Fibroblast of skin of left quadriceps (primary cell): Measurements from ENCODE around the gene PRPSAP1.

Experiments used
- DNase-seq, 2 experiments: peaks; one replicate each; pipeline ENCODE4 v3.0.0-alpha.2; 2013; ENCODE audit warnings: low read depth in 2 of 2

PRPSAP1 gene, protein sequence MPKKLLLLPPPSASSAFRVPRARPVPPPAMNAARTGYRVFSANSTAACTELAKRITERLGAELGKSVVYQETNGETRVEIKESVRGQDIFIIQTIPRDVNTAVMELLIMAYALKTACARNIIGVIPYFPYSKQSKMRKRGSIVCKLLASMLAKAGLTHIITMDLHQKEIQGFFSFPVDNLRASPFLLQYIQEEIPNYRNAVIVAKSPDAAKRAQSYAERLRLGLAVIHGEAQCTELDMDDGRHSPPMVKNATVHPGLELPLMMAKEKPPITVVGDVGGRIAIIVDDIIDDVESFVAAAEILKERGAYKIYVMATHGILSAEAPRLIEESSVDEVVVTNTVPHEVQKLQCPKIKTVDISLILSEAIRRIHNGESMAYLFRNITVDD

DNA sequence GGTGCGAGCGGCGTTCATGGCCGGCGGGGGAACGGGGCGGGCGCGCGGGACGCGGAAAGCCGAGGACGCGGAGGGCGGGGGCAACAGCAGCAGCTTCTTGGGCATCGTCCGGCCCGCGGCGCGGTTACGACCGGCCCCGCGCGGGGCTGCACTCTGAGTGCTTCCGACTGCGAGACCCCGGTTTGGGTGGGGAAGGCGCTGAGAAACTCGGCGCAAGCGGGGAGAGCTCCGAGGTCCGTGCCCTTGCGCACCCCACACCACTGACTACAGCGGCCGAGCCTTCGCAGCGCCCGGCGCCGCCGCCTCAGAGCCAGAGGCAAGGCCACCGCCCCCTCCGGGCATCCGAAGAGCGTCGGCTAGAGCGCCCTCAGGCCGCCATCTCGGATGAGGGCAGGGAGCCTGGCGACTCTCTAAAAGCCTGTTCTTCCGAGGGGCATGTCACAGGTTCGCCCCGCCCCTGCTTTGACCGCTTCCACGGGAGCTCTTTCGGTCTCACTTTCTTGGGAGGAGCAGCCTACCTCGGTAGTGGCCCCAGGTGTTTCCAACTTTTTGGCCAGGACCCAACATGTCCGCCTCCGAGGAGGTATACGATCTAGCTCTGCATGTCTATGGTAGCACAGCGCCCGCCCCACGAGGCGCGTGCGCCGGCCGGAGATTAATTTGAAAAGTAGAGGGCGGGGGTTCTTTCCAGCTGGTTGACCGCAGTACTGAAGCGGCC lies at the start of gene PRPSAP1:
Gene PRPSAP1, minus strand, starts transcription at position 318 of the 718 bp plus-strand sequence. Its CDS starts 213 bp downstream, at position 105.
- peak; percentile 76 to 77 for DNase-seq

DNA sequence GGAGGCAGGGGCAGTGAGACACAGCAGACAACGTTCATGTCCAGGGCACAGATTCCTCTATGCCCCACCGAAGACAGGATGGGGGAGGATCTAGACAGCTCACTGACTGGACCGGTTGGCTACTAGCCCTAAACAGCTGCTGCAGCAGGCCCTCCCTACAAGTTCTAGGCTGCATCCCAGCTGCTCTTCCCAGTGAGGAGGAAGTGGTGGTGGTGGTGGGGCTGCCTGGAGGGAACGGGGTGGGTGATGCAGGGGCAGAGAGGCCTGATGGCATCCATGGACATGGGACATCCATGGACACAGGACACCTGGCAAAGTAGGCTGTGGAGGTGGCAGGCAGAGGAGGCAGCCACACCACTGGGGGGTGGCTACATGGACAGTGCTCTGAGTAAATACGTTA lies 49.0 kb upstream of the PRPSAP1 start:
- no peak for DNase-seq

DNA sequence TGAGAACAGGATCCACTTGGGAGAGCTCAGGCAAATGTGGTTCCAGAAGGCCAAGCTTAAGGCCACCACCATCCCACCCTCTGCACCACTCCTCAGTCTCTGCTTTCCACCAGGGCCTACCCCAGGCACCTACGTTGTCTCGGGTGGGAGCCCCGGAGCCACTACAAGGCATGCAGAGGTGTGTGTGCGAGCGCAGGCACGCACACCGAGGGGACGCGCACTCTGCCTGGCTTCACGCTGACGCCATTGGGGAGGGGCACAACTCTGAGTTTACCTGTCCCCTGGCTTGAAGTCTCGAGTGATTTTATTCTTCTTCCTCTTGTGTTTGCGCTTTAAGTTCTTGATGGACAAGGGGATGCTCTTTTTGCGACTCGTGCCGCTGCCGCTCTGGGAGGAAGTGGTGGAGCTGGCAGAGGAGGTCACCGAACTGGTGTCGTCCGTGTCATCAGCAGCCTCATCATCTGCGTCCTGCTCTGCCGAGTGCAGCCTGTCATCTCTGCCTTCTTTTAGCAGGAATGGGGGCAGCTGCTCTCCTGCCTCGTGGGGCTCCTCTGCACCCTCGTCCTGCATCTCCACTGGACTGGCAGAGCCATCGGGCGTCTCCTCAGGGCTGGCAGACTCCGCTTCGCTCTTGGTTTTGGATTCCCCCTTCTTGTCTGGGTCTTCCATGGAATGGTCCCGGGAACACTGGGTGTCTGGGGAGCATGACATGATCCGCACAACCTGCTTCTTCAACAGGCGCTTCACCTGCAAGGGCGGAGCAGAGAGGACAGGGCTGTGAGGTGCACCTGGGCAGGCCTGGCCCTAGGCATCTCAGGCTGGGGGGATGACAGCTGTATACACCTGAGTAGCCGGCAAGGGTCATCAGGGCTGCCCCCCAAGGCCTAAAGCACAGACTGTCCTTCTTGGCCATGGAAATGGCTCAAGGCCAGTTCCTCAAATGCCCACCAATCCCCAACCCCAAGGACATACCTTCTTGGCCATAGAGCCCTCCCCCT lies 45.8 kb upstream of the PRPSAP1 start:
- DNase-seq: no peak

DNA sequence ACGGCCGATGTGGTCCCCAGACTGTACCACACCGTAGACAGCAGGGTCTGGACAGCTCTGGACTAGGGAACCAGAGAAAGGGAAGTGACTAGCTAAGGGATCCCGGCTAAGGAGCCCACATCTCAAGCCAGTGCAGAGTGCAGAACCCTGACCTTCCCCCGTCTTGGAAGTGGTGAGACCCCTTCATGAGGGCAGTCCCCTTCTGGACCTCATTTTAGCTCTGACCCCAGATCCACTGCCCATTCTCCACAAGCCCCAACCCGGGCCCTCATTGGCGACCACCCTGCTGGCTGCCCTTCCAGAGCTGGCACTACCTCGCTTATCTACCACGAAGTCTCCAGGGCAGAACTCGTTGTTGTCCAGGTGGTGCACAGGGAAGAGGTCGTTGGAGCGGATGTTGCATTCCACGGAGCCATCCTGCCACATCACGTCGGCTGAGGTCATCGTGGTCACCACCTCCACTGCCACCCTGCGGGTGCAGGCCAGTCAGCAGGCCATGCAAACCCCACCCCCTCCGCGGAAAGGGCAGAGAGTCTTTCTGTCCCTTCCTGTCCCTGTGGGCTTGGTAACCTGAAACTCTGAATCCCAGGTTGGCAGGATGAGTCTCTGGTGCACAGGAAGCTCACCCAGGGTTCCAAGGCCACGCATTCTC lies 44.9 kb upstream of the PRPSAP1 start:
- DNase-seq: no peak

DNA sequence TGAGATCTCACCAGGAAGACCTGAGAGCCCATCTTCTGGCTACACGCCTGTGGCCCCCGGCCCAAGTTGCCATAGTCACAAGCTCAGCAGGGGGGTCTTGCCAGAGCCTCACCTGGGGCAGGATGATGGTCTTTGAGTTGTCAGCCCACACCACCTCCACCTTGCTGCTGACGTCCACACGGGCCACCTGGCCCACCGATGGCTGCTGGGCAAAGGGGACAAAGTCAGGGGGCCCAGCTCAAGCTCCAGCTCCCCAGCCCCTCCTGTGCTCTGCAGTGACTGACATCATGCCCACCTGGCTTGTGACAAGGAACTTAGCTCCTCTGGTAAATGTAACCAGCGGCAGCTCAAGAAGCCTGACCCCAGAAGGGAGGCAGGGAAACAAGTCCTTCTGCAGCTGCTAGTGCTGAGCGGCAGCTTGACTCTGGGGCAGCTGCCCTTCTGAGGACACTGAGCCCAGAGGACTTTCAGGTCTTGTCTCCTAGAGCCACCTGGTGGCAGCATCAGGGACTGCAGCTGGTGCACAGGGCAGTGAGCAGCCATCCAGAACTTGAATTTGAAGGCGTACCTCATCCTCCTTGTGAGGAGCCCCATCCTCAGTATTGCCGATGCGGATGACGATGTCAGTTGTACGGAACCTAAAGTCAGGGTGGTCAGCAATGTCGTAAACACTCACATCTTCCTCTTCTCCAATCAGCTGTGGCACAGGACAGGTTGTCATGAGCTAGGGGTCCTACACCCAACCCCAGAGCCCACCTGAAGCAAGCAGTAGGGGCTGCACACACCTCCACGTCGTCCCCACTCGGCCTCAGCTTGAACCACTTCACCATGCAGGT lies 44.2 kb upstream of the PRPSAP1 start:
- no peak for DNase-seq

DNA sequence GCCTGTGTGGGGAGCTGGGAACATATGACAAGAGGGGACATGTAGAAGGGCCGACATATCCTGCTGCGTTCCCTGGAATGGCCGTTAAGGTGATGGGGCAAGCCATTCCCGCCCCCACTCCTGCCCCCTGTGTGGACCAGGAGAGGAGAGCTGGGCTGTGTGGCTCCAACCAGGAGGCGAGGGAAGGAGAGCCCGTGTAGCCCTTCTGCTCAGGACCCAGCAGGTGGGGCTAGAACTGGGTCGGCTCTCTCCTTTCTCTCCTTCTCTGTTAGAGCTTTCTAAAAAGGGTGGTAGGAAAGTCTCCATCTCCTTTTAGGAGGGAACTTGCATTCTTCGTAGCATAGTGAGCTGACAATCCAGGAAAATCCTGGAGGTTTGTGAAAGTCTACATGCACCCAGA lies 43.5 kb upstream of the PRPSAP1 start:
- DNase-seq: no peak

DNA sequence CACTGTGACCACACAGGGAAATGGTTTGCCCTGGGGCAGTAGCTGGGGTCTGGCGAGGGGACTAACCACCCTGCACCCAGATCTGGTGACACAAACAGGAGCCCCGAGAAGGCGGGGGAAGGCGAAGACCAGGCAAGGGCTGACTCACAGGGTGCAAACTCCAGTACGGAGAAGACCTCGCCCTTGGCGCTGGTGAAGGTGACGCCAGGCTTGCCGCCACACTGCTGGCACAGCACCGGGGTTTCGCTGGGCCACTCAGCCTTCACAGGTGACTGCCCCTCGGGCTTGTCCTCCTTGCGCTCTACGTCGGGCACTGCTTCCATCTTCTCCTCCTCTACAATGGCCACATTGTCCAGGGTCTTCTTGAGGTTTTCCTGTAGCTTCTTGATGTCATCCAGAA lies 42.3 kb upstream of the PRPSAP1 start:
- no peak for DNase-seq

DNA sequence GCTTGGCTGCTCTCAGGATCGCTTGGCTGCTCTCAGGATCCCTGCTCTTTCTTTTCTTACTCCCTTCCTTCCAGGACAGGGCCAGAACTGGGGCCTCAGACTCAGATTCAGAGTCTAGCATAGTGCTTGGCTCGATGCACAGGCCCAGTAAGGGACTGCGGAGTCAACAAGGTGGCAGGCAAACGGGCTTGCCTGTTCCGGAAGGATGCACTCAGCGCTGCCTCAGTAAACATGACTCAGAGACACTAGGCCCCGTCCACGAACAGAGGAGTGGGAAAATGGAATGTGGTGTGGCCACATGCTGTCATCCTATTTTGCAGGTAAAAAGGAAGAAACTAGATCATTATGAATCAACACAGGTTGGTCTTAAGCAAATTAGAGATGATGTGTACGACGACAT lies 40.5 kb upstream of the PRPSAP1 start:
- DNase-seq: no peak

DNA sequence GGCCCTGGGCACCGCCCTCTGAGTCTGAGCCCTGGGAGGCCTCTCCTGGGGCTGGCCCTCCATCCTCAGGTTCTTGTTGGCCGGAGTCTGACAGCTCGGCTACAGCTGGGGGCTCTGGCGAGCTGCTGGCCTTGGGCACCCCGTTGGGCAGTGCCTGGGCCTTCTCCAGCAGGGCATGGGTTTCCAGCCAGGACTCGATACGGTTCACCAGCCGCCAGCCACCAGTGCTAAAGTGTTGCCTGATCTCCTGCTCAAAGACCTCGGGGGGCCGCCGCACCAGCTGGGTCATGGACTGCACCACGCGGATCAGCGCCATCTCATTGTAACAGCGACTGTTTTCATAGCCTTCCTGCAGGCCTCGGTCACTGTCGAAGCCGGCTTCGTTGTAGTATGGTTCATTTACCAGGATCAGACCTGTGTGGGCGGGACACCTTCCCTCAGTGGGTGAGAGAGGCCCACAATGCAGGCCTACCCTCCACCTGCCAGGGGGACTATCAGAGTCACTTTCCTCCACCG lies 37.5 kb upstream of the PRPSAP1 start:
- DNase-seq: no peak

DNA sequence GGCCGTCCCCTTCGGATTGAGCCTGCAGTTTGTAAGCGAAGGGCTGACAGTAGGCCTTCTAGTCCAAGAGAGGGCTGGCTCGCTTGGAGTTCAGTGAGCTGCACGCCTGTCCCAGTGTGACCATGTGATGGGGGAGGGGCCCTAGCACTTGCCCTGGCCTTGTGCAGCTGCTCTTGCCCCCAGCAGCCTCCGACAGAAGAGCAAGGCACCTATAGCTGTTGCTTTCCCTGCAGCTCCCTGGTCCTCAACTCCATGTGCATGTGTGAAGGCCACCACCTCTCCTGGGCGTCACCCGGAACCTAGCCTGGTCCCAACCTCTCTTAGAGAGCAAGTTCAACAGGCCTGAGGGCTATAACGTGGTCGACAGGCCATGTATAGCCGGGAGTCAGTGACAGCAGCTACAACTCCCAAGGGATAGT lies 36.3 kb upstream of the PRPSAP1 start:
- DNase-seq: no peak

DNA sequence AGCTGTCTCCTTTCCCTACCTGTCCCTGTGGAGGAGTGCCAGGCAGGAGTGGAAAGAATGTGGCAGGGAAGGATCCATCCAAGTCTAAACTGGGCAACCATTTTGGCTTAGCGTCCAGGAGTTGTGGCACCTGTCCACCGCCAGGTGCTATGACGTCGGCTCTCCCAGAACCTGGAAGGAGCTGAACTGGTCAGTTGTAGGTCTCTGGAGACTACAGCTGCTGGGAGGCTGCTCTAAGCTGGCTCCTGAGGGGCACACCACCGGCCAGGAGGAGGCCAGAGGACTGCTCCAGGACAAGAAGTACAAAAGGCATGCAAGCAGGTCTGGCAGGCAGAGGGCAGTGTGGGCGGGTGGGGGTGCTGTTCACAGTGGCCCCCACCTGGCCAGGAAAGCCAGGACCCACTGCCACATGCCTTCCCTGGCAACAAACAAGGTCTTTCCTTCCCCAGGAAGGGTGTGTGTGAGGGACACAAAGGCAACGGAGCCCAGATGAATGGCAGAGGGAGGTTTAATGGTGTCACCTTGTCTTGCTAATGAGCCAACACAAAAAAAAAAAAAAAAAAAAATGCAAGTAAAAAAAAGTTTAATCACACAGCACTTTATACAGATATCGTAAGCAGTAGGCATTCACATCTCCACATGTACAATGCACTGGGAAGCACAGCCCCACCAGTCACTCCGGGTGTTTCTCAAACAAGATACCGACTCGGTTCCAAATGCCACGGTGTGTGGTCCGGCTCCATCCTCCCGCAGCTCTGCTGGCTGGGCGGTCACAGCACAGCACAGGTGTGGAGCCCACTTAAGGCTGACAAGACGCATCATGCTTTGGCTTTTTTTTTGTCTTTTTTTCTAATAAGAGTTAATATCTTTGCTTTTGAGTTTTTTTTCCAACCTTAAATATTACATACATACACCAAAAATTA lies 35.5 kb upstream of the PRPSAP1 start:
- DNase-seq: no peak

DNA sequence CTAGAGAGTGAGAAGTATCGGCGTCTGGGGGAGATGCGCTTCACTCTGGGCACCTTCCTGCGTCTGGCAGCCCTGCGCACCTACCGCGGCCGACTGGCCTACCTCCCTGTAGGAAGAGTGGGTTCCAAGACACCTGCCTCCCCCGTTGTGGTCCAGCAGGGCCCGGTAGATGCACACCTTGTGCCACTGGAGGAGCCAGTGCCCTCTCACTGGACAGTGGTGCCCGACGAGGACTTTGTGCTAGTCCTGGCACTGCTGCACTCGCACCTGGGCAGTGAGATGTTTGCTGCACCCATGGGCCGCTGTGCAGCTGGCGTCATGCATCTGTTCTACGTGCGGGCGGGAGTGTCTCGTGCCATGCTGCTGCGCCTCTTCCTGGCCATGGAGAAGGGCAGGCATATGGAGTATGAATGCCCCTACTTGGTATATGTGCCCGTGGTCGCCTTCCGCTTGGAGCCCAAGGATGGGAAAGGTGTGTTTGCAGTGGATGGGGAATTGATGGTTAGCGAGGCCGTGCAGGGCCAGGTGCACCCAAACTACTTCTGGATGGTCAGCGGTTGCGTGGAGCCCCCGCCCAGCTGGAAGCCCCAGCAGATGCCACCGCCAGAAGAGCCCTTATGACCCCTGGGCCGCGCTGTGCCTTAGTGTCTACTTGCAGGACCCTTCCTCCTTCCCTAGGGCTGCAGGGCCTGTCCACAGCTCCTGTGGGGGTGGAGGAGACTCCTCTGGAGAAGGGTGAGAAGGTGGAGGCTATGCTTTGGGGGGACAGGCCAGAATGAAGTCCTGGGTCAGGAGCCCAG lies 33.5 kb upstream of the PRPSAP1 start:
- DNase-seq: no peak

DNA sequence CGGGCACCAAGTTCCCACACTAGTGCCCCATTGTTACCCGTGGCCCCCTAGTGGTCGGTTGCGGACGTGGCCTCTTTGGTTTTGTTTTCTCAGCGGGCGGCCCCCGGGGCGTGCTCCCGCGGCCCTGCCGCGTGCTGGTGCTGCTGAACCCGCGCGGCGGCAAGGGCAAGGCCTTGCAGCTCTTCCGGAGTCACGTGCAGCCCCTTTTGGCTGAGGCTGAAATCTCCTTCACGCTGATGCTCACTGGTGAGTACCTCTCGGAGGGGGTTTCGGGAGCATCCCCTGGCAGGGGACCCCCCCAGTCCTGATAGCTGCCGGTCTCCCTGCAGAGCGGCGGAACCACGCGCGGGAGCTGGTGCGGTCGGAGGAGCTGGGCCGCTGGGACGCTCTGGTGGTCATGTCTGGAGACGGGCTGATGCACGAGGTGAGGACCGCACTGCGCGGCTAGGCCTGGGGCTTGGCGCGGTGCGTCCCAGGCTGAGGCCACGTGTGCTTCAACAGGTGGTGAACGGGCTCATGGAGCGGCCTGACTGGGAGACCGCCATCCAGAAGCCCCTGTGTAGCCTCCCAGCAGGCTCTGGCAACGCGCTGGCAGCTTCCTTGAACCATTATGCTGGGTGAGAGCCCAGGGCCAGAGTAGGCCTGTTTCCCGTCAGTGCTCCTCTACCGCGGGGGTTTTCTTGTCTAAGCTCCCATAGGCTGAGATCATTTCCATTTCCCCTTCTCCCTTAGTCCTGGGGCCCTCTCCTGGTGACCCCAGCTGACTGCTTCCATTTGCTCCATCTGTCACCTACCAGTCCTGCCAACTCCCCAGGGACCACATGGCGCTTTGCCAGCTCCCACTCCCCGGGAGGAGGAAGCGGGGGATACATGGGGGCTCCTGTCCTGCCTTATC lies 32.4 kb upstream of the PRPSAP1 start:
- no peak for DNase-seq

DNA sequence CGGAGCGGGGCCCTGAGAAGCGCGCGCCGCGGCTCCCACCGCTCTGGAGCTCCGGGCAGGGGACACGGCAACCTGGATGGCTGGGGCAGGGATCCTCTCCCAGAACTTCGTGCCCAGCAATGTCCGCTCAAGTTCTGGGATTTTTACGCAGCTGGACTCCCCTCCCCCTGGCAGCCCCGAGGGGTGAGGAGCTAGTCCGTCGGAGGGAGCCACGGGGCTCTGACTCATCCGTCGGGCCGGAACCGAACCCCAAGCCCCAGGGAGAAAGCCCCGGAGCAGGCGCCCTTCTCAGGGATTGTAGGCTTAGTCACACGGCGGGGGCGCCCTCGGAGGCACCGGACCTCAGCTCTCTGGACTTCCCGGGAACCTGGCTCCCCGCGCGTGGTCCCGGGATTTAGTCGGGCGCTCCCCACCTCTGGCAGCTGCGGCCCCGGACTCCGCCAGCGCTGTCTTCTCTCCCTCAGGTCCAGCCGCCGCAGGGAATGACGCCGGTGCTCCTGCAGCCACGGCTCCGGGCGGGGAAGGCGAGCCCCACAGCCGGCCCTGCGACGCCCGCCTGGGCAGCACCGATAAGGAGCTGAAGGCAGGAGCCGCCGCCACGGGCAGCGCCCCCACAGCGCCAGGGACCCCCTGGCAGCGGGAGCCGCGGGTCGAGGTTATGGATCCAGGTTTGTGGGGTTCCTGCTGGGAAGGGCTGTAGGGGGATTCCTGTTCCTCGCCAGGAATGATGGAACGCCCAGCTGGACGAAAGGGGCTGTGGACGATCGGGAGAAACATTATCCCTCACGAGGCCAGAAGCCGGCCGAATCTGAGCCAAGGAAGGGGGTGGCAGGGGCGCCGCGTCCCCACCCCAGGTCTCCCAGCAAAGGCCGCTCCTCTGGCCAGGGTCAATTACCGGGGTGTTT lies 31.5 kb upstream of the PRPSAP1 start:
- DNase-seq: no peak

DNA sequence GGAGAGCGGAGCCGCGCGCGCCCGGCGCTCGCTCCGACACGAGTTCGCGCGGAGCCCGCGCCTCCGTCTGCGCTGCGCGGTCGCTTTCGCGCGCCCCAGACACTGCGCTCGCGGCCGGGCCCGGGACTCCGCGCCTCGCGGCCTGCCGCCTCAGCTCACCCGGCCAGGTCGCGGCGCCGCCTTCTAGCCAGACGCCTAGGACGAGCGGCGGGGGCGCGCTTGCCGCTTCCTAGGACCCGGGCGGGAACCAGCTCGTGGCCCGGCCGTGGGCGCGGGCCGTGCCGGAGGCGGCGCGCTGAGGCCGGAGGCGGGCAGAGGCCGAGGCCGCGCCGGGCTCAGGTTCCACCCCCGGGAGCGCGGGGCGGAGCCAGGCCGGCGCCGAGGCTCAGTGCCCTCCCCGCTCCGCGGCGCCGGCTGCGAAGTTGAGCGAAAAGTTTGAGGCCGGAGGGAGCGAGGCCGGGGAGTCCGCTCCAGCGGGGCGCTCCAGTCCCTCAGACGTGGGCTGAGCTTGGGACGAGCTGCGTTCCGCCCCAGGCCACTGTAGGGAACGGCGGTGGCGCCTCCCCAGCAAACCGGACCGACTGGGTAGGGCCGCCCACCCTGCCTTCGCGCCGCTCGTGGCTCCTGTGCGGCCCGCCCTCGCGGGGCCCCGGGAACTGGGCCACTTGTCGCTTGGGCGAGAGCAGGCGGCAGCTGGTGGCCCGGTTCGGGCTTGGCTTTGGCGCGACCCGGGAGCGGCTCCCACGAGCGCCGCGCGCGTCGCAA lies 30.7 kb upstream of the PRPSAP1 start, which contains the start of gene SPHK1:
Gene SPHK1, plus strand, starts transcription at position 388 of the 765 bp plus-strand sequence. CDS start 1,036 bp downstream, outside the sequence.
- peak; percentile 61 to 68 for DNase-seq
